Measurements from ENCODE around the gene STUM.
A peak's percentile ranks its signal among the peaks of the same experiment; 100 is the strongest.
"Not testable (repeated sequence)": the region's sequence is repeated elsewhere in the genome, so short reads cannot be mapped to it uniquely, and the experiment has no call there.

STUM gene, protein sequence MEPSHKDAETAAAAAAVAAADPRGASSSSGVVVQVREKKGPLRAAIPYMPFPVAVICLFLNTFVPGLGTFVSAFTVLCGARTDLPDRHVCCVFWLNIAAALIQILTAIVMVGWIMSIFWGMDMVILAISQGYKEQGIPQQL

GRCh38 chr1:226548256-226549093, at the start of gene STUM:
STUM (plus strand) TSS chr1:226548764; CDS start chr1:226548905, 141 bp downstream.
- peak; percentile 19 to 57 for DNase-seq

DNA sequence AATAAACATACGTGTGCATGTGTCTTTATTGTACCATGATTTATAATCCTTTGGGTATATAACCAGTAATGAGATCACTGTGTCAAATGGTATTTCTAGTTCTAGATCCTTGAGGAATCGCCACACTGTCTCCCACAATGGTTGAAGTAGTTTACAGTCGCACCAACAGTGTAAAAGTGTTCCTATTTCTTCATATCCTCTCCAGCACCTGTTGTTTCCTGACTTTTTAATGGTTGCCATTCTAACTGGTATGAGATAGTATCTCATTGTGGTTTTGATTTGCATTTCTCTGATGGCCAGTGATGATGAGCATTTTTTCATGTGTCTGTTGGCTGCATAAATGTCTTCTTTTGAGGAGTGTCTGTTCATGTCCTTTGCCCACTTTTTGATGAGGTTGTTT, 48.9 kb upstream of the STUM start:
- not testable (repeated sequence) for DNase-seq

GRCh38 chr1:226506021-226506420, 42.5 kb upstream of the STUM start:
- DNase-seq: no peak

DNA sequence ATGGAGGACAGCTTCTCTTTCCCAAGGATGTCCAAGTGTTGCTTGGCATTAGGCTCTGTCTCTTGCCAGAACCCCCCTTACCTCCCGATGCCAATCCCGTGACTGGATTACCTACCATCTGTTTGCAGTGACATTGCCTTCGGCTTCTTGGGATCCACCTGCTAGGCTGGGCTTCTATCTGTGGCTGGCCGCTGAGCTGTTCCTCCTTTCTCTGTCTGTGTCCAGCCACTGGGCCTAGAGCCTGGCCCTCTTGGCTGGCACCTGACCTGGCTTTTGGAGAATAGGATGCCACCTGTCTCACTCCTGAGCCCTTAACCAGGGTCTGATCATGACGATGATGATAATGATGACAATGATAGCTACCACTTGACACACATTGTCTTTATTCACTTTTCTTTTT, 41.6 kb upstream of the STUM start:
- DNase-seq: no peak

- DNase-seq: no peak
Observed at GRCh38 chr1:226510453-226510852, 38.1 kb upstream of the STUM start.

DNA sequence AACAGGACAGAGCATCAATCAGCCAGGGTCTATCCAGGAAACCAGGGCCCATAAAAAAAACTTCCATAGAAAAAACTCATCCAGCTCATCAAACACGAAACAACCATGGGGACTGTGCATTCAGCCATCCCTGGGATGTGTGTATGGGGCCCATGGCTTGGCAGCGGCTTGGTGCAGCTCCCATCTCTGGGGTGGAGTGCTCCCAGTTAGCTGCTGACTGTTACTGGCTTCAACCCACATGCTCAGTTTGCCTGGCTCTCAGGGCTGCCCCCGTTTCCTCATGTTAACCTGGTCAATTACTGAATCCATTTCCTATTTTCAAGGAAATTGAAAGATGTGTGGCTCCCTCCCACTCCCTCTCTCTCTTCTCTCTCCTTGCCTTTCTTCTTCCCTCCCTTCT, 37.3 kb upstream of the STUM start:
- no peak for DNase-seq

DNA sequence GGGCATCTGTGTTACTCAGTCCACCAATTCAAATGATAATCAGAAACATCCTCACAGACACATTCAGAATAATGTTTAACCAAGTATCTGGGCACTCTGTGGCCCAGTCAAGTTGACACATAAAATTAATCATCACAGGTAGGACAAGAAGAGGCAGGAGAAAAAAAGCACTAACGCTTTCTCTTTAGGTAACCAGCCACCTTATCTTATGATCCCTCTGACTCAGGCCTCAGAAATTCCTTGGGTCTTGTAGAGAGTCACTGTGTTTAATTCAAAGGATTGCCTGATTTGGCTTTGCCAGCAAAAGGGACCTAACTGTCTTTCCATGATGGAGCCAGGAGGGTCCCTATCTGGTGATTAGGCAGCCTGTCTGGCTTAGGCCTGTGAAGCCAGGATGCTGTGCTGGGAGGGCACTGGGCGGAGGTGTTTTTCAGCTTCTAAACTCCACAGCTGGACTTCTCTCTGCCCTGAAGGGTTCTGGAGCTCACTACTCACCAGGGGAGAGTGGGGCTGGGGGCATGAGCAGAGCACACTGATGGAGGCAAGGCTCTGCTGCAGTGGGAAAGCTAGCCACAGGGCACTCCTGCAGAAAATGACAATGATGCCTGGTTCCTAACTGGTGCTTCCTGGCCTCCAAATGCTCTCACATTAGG, 36.4 kb upstream of the STUM start:
- DNase-seq: no peak

DNA sequence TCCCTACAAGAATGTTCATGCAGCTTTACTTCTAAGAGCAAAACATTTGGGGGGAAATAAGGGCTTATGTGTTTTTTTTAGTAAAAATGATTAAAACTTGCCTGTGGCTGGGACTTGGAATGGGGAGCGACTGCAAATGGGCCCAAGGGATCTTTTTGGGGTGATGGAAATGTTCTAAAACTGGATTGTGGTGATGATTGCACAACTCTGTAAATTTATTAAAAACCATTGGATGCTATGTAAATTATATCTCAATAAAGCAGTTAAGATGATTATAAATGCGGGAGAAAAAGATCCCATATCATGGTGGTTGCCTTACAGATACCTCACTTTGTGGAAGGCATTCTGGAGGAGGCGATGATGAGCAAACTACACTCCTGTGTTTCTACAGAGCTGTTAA, 30.2 kb upstream of the STUM start:
- no peak for DNase-seq

DNA sequence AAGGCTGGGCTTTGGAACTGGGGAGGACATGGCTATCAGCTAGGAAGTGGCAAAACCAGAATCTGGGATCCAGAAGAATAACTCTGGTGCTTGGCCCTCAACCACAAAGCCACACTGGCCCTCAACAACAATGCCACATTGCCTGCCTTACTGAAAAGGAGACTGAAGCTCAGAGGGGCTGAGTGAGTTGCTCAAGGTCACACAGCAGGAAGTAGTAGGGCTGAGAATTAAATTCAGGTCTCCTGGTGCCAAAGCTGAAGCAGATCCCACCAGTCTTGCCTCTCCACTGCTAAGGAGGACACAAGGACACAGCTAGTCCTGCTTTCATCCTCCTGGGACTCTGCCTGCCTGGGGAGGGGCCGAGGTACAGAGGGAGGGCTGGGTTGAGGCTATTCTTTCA, 29.4 kb upstream of the STUM start:
- DNase-seq: no peak

- peak in 1 of 2 experiments; percentile 6 for DNase-seq
Observed at GRCh38 chr1:226519716-226520598, 28.6 kb upstream of the STUM start.

DNA sequence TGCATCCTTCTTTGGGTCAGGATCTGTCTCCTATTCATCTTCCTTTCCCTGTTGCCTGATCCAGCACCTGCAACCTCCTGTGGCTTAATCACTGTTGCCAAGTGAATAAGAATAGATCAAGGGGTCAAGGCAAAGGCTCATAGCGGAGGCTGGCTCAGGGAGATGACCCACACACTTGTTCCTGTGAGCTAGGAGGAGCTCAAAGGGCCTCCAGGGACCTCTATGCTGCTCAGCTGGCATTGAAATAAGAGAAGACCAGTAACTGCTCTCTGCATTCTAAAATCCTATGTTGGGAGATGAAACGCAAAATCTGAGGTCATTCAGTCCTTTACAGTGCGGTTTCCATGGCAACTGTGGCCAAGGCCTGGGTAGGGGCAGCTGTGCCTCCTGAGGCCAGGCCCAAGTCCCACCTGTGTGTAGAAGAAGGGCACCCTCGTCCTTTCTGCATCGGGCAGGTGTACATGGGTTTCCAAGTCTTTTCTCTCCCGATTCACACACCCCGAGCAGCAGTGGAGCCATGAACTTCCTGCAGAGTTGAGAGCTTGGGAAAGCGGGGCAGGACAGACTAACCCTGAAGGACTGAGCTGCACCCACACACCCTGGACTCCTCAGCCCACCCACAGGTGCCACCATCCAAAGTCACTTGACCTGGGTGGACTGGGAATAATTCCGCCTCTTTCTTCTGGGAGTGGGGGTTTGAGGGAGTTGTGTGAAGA, 27.8 kb upstream of the STUM start:
- DNase-seq: no peak

DNA sequence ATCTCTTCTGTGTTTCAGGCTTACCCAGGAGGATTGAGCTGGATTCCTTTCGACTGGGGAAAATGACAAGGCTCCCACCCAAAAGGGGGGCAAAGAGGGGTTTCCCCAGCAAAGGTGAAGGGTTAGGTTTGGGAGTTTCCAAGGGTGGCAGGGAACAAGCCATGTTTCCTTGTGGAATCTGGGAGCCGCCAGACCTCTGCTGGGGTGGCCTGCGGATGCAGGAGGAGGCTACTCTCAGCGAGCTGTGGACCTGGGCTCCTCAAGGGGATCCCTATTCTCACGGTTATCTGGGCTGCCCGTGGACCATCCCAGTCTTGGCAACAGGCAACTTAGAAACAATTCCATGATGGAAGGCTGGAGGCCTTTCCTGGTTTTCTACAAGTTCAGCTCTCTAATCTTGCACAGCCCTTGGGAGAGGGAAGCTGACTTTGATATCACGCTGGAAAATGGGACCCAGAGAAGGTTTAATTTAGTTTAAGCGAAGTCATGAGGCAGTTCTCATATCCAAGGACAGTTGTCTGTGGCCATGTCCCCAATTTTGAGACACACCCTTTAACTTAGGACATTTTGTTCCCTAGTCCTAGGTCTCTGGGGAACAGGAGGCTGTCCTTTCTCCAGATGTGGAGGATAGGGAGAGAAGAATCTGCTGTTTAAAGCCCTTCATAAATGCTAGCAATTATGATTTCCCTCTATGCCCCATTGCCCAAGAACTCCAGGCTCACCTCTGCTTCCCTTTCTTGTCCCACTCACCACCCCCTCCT, 24.7 kb upstream of the STUM start:
- no peak for DNase-seq

DNA sequence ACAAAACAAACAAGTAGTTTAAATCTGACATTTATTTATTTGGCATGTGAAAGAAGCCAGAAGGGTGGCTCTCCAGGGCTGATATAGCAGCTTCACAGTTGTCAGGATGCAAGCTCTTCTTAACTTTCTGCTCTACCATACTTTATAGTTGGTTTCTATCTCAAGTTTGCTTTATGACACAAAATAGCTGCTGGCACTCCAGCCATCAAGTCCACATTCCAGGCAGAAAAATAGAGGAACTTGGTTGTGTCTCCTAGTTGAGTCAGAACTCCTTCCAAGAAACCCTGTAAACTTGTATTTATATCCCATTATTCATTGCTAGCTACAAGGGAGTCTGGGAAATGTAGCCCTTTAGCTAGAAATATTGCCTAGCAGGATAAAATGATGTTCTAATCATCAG, 24.0 kb upstream of the STUM start:
- no peak for DNase-seq

DNA sequence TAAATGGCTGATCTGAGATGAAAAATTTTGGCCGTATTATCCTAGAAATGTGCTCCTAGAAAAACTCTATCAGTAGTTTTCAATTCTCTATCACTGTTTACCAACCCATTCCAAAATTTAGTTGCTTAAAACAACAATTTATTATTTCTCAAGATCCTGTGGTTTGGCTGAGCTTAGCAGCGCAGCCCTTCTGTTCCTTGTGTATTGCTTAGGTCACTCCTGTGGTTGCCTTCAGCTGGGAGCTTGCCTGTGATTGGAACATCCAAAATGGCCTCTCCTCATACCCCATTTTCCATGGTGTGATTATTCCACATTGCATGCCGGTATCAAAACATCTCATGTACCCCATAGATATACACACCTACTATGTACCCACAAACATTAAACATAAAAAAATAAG, 22.8 kb upstream of the STUM start:
- DNase-seq: no peak

DNA sequence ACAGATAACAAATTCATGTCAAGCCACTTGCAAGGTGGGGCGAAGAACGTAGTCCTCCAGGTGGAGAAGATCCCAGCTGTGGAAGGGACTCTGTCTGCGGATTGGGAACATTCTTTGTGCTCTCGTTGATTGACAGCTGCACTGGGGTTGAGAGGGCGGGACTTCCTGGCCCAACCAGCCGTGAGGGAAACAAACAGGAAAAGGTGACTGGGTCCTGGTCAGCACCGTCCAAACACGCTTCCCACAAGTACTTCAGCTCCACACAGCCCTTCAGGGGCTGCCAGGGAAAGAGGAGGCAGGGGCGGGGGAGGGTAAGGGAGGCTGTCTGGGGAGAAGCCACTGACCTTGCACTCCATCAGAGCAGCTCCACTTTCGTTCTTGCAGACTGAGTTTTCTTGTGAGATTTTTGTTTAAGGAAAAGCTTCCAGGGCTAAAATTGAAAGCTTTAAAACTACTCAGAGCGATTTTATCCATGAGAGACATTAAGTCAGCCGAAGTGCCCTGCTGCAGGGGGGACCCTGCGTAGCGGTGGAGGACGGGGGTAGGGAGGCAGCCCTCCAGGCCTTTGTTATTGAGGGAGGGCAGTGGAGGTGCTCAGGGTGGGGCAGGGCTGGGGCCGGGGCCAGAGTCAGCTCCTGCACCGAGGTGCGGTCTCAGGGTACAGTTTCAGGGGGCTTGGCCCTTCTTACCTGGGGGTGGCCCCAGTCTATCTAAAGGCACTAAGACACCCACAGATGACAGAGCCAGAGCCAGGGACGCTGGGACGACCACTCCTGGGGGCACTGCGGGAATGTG, 21.6 kb upstream of the STUM start:
- peak; percentile 59 to 69 for DNase-seq

DNA sequence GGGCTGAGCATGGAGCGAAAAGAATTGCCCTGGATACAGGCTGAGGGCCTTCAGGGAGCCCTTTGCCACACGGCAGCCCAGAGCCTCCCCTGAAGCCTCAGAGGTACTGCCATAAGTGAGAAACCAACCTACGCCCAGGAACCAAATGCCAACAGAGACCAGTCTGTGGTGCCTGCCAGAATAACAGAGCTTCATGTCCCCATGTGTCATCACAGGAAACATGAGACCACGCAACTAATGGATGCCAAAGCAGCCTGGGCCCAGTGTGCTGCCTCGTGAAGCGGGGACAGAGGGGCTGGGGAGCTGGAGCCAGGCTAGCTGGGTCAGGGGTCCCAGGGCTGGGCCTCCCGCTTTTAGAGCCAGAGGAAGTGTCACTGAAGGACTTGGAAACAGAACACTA, 18.7 kb upstream of the STUM start:
- DNase-seq: no peak

DNA sequence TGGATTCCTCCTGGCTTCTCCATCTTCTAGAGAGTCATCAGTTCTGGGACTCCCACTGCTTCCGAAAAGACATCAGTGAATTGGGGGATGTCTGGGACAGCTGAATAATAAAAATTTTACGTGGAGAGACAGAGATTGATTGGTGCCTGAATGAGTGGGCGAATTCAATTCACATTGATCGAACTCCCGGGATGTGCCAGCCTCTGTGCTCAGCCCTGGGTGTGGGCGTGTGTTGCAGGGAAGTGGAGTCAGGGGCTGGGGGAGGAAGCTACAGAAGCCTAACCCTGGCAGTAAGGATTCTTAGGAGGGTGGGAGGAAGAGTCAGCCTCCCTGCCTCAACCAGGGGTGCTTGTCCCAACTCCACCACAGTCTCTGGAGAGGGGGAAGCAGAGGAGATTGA, 18.0 kb upstream of the STUM start:
- DNase-seq: no peak

DNA sequence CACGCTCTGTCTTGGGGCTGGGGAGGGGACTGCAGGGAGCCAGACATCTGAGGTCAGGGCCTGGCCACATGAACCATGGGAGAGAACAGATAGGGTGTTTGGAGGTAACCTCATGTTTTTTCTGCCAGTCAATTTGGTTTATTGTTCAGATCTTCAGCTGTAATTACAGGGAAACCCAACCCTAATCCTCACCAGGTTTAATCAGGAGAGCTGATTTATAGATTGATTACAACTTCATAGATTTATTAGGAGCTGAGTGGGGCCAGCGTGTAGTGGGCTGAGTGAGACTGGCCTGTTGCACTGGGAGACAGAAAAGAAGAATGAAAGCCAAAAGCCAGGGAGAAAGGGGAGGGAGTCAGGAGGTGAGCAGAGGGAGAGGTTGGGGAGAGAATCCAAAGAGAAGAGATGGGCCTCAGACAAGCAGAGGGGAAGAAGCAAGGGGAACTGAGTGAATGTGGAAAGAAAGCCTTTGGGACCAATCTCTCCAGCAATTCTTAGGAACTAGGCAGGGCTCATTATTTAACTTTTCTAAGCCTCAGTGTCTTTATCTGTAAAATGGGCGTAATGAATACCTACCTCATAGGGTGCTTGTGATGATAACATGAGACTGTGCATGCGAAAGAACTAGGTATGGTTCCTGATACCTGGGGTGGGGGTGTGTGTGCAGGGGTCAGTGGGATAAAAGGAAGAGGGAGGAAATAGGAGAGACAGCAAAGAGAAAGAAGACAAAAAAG, 17.0 kb upstream of the STUM start:
- no peak for DNase-seq

DNA sequence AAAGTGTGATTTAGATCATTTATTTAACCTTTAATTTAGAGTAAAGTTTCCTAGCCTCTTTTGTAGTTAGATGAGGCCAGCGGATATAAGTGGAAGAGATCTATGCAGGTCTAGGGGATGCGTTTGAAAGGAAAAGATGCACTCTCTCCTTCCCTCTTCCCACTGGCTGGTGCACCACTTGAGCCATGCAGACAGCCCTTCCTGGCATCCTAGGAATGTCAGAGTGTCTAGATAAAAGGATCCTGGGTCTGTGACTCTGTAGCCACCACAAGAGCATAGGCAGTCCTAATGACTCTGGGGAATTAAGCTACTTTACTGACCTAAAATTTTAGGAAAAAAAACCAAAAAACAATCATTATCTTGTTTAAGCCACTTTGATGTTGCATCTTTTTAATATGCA, 16.0 kb upstream of the STUM start:
- no peak for DNase-seq

GRCh38 chr1:226533220-226533619, 15.3 kb upstream of the STUM start:
- DNase-seq: no peak

All from SHP77 (cell line).